Cardiac muscle cell (in vitro differentiated cells and primary cell): ENCODE measurements around the gene ELP6. TPM values are rescaled to one million over a fixed set of nuclear protein-coding genes. Genes with fewer than 3 reads are reported as not detected.
A peak's percentile ranks its signal among the peaks of the same experiment; 100 is the strongest.

Source experiments
- DNase-seq, 2 donors: peaks; one replicate each; pipeline versions ENCODE4 v3.0.0 to v3.0.0-alpha.2; 2010 to 2017; ENCODE audit warnings: low read depth in 1 of 2, low spot score in 1 of 2
- H3K27ac ChIP-seq: fragments of 200-600 bp; sonication (generic); 2 replicates; pipeline ENCODE4 v1.5.1; 2016
- H3K27me3 ChIP-seq: fragments of 200-600 bp; sonication (generic); 2 replicates; pipeline ENCODE4 v1.6.0; 2016; ENCODE audit warnings: control low read depth
- H3K36me3 ChIP-seq: fragments of 200-600 bp; sonication (generic); 2 replicates; pipeline ENCODE4 v1.5.1; 2016; ENCODE audit warnings: control low read depth
- H3K4me1 ChIP-seq: fragments of 200-600 bp; sonication (generic); 2 replicates; pipeline ENCODE4 v1.8.1; 2017; ENCODE audit warnings: low read depth, mild to moderate bottlenecking, mixed run types
- H3K4me3 ChIP-seq: fragments of 200-600 bp; sonication (generic); 2 replicates; pipeline ENCODE4 v1.5.1; 2016; ENCODE audit warnings: mild to moderate bottlenecking
- H3K9me3 ChIP-seq: fragments of 200-600 bp; sonication (generic); 2 replicates; pipeline ENCODE4 v1.5.1; 2017; ENCODE audit warnings: low read depth, mild to moderate bottlenecking, control low read depth
- polyA plus RNA-seq: library from polyadenylated mRNA; unstranded; fragments of >200 nt; fragmentation: Nextera tagmentation; extraction: Ambion mirVana; gene quantifications from 2 replicates; pipeline ENCODE4 v1.2.1, GENCODE V29; 2016
- total RNA-seq: library from RNA; depleted of rRNA; stranded (reverse); fragments of >200 nt; gene quantifications from 2 replicates; pipeline ENCODE4 v1.2.3, GENCODE V29; 2016
- TF ChIP-seq, protein P1 (sequence below): IDR thresholded peaks from 2 replicates; pipeline ENCODE4 v1.5.1; 2012; ENCODE audit warnings: low read depth, mild to moderate bottlenecking, low read length

ELP6 gene, protein sequence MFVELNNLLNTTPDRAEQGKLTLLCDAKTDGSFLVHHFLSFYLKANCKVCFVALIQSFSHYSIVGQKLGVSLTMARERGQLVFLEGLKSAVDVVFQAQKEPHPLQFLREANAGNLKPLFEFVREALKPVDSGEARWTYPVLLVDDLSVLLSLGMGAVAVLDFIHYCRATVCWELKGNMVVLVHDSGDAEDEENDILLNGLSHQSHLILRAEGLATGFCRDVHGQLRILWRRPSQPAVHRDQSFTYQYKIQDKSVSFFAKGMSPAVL
- total RNA-seq (53.1 and 62.7 TPM in 2 replicates), polyA plus RNA-seq (58.4 and 73.6 TPM in 2 replicates)

DNA sequence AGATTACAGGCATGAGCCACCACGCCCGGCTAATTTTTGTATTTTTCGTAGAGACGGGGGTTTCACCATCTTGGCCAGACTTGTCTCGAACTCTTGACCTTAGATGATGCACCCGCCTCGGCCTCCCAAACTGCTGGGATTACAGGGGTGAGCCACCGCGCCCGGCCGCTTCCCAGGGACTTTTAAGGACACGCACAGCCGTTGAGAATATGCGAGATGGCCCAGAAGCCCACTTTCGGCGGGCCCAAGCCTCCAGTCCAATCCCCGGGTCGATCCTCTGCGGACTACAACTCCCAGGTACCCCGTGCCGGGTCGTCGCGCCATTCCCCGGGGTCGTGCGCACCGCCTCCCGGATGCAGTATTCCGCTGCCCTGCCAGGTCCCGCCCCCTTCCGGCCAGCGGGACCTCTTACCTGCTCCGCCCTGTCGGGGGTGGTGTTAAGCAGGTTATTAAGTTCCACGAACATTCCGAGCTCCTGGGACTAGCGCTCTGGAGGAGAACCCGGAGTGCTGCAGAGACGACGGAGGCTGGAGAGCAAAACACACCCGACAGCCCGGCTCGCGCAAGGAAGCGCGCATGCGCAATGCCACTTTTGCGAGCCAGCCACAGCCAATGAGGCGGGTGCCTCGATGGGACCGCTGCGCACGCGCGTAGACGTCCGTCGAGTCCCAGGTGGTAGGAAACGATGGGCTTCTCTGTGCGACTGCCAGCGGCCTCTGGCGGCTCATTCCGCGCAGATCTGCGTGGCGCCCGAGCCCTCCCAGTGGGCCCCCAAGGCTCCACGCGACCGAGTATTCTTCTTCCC, at the start of gene ELP6:
Gene ELP6 (minus strand): TSS at position 588 of the 805 bp plus-strand sequence. CDS start 122 bp downstream, at position 466.
- TF ChIP-seq, protein P1, sequence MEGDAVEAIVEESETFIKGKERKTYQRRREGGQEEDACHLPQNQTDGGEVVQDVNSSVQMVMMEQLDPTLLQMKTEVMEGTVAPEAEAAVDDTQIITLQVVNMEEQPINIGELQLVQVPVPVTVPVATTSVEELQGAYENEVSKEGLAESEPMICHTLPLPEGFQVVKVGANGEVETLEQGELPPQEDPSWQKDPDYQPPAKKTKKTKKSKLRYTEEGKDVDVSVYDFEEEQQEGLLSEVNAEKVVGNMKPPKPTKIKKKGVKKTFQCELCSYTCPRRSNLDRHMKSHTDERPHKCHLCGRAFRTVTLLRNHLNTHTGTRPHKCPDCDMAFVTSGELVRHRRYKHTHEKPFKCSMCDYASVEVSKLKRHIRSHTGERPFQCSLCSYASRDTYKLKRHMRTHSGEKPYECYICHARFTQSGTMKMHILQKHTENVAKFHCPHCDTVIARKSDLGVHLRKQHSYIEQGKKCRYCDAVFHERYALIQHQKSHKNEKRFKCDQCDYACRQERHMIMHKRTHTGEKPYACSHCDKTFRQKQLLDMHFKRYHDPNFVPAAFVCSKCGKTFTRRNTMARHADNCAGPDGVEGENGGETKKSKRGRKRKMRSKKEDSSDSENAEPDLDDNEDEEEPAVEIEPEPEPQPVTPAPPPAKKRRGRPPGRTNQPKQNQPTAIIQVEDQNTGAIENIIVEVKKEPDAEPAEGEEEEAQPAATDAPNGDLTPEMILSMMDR = peak; percentile 60
- Histone ChIP-seq H3K27me3 (no peaks in the 10 kb centered on the region), H3K27ac (peak within 1 kb of the TSS; percentile 95), H3K9me3 (no peaks in the 10 kb centered on the region), H3K36me3 (peaks cover 12% of the 10 kb centered on the region), H3K4me3 (peak within 1 kb of the TSS; percentile 75), H3K4me1 (peaks cover 4% of the 10 kb centered on the region)
- peak; percentile 97 to 98 for DNase-seq

DNA sequence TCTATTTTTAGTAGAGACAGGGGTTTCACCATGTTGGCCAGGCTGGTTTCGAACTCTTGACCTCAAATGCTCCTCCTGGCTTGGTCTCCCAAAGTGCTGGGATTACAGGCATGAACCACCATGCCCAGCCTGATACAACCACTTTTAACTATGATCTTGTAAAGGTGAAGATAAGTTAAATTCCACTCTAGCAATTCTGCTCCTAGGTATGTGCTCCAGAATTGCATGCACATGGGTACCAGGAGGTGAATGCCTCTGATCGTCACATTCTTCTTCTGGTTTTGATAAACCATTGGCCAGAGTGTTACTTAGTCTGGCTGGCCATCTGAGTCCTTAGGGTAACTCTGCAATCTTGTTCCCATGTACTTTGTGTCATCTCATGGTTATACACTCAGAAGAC, 42.8 kb upstream of the ELP6 start:
- H3K4me1 ChIP-seq = no peaks in the 10 kb centered on the region
- no peaks in the 10 kb centered on the region for H3K36me3 ChIP-seq
- TF ChIP-seq, protein P1 = no peak
- no peak overlapping the region for H3K27ac ChIP-seq
- no peak for DNase-seq
- no peaks in the 10 kb centered on the region for H3K9me3 ChIP-seq
- no peak overlapping the region for H3K4me3 ChIP-seq
- H3K27me3 ChIP-seq = no peaks in the 10 kb centered on the region

DNA sequence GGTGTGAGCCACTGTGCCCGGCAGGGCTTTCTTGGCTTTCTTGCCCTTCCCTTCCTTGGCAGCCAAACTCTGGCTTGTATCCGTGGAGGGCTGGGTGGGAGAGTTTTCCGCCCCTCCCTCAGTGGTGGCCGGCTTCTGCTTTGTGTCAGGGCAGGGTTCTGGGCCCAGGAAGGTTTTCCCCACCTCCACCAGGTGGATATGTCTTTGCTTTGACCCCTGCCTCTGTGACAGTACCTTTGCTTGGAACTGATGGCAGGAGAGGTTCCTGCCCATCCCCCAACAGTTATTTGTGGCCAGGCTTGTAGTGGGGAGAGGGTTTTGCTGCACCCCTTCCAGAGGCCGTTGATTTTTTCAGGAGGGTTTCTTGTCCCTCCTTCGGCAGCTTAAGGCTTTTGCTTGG, 40.8 kb upstream of the ELP6 start:
- Histone ChIP-seq H3K9me3 (no peaks in the 10 kb centered on the region), H3K27ac (no peak overlapping the region)
- TF ChIP-seq, protein P1 = no peak

DNA sequence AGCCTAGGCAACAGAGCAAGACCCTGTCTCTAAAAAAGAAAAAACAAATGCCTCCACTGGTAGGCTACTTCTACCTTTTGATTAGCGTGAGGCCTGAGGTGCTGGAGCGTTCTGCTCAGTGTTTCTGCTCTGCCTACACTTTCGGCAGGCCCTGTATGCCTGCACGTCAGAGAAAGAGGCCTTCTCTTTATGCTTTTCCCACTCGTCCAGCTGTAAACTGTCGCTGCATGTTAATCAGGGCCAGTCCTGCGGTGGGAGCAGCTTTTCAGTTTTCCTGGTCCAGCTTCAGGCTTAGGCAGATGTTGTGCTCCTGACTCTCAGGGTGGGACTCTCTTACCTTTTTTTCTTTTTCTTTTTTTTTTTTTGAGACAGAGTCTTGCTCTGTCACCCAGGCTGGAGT, 39.9 kb upstream of the ELP6 start:
- no peak for DNase-seq
- Histone ChIP-seq H3K36me3 (no peaks in the 10 kb centered on the region), H3K4me3 (no peak overlapping the region), H3K9me3 (no peaks in the 10 kb centered on the region), H3K27ac (no peak overlapping the region), H3K4me1 (no peaks in the 10 kb centered on the region), H3K27me3 (no peaks in the 10 kb centered on the region)
- TF ChIP-seq, protein P1 = no peak

More for the DNA sequence above, 40.8 kb upstream of the ELP6 start:
- Histone ChIP-seq H3K4me1 (no peaks in the 10 kb centered on the region), H3K4me3 (no peak overlapping the region), H3K36me3 (no peaks in the 10 kb centered on the region), H3K27me3 (no peaks in the 10 kb centered on the region)
- no peak for DNase-seq

DNA sequence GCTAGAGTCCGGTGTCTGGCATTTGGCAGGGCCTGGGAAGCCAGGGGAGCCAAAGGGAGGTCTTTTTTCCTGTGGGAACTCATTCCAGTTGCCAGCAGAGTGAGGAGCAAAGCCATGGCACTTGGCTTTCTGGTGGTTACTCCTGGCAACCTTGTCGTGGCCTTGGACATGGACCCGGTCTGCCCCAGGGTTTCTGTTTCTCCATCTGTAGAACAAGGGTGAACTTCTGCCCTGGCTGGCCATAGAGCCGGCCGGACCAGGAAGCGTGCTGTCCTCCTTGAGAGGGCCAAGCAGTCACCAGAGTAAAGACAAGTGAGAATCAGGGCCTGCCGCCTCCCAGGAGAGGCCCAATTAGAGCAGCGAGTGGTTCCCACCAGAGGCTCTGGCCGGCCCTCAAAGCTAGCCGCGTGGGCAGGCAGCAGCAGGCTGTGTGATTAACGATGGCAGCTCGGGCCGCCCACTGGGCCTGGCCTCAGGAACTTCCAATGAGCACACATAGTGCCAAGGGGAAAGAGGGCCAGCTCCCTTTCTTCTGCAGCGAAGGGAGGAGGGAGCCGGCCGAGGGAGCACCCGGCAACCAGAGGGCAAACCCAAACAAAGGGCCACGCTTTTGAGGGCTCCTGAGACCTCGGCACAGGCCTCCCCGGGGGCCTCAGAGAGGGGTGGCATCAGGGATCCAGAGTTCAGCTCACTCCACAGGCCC, 29.1 kb upstream of the ELP6 start:
- DNase-seq = peak in 1 of 2 donors; percentile 36
- Histone ChIP-seq H3K27ac (no peak overlapping the region), H3K9me3 (no peaks in the 10 kb centered on the region)

More for the DNA sequence above, 29.1 kb upstream of the ELP6 start:
- Histone ChIP-seq H3K27me3 (no peaks in the 10 kb centered on the region), H3K4me3 (no peak overlapping the region), H3K4me1 (no peaks in the 10 kb centered on the region), H3K36me3 (no peaks in the 10 kb centered on the region)
- TF ChIP-seq, protein P1 = no peak
